Stimulated activated CD4-positive, alpha-beta T cell treated with anti-CD3 and anti-CD28 coated beads, Interleukin-1b, Interleukin-23, amount 100 ng/mL, for 4 hours (primary cell): ENCODE results near the gene SLC6A11.

Experiments used
- DNase-seq, 2 donors: peaks; one replicate each; pipeline ENCODE4 v3.0.0-alpha.2; 2020; ENCODE audit warnings: low read depth in 2 of 2

The SLC6A11 gene

DNA sequence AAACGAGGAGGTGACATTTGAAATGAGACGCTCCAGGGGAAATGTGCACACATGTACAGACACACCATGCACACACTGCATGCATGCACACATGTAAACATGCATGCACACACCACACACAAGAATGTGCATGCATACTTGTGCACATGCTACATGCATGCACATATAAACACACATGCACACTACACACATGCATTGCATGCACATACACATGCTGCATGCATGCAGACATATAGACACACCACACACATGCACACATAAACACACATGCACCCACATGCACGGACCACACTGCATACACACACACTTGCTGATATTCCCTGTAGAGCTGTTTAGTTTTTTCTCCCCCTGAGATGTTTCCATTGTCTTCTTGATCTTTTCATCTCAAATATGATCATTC, 138.7 kb downstream of the SLC6A11 start:
- DNase-seq: no peak

DNA sequence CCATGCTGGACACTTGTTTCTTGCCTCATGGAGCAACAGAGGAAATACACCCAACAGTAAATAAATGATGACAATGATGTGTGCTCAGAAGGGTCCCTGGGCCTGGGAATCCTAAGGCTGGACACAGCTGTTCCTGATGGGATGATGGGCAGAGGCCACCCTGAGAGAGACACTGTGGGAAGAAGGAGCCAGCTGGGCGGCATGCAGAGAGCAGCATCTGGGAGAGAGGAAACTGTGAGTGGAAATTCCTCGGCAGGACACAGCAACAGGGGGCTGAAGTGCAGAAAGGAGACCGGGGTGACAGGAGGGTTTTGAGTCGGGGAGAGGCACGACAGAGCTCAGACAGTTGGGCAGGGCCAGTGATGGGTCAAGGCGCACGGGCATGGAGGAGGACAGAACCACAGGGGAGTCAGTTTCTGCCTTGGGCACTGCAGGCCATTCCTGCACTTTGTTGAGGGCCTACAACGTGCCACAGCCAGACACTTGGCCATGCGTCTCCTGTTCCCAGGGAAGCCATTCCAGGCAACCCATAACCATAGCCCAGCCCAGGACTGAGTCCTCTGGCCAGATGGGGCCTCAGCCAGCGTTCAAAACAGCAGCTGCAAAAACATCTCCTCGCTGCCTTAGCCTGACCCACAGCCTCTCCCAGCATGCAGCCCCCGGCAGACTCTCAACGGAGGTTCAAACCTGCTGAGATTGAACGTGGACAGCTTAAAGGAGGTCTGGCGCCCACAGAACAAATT, 139.9 kb downstream of the SLC6A11 start:
- no peak for DNase-seq

DNA sequence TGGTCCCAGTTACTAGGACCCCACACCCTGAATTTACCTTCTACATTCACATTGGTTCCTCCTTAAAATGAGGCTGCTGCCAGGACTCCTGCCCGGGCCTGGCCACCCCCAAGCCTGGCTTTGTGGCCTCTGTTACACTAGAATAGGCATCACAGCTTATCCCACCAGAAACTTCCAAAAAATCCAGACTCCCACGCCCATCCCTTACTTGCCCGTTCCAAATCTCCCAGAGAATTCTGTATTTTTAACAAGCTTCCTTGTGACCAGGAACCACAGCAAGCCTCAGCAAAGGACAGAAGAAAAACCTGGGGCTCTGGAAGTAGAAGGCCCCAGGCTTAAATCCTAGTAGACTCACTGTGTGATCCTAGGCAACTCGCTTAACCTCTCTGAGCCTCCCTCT, 140.5 kb downstream of the SLC6A11 start:
- no peak for DNase-seq

DNA sequence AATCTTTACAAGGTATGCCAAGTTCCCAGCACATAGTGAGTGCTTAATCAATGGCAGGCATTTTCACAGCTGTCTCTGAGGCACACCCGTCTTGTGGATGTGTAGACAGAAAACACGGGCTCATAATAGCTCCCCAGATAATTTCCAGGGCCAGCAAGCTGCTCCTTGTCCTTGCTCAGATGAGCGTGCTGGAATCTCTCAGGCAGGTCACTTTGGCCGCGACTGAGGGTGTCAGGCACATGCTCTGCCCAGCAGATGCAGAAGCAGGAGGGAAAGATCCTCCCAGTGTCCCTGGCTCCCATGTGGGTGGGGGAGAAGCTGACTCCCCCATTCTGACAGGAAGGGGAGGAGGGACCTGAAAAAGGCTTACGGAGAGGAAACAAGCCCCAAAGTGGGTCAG, 141.0 kb downstream of the SLC6A11 start:
- no peak for DNase-seq

DNA sequence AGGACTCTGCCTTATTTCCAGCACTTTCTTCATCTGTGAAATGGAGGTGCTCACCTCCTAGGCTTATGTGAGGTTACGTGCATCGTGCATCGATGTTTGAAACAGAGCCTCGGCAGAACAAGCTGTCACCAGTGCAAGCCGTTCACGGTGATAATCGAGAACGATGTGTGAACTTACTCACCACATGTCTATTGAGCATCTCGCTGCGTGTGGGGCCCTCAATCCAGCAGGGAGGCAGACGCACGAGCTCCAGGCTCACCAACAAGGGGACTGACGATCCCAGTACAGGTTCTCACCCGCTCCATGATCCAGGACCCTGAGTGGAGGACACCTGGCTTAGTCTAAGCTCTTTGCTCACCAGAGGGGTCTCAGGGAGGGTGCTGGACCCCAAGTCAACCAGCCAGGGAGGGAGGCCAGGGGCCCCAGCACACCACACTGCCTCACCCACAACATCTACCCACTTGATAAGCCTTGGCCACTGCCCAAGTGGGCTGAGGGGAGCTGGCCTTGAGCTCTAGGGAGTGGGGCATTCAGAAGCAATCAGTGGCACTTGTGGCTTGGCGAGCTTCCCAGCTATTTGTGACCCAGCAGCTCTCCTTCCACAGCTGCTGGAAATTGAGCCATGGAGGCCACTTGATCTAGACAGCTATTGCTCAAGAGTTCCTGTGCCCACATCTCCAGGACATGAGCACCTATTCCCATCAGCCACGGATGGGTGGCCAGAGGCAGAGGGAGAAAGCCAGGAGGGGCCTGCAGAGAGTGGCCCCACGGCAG, 142.1 kb downstream of the SLC6A11 start:
- no peak for DNase-seq

DNA sequence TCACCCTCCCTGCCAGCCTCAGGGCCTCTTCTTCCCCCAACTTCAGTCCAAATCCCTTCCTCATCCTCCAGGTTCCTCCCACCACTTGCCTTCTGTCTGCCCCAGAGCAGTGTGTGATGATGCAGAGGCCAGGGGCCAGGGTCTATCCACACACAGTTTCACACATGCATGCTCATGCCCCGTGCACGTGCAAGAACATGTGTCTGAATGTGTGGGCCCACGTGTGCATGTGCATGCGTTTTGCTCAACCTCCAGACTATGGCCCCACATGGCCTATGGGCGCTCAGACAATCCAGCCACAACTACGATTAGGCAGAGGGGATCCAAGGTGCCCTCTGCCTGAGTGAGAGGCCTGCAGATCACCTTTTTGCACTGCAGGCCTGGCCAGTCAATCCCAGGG, 144.2 kb downstream of the SLC6A11 start:
- DNase-seq: no peak

DNA sequence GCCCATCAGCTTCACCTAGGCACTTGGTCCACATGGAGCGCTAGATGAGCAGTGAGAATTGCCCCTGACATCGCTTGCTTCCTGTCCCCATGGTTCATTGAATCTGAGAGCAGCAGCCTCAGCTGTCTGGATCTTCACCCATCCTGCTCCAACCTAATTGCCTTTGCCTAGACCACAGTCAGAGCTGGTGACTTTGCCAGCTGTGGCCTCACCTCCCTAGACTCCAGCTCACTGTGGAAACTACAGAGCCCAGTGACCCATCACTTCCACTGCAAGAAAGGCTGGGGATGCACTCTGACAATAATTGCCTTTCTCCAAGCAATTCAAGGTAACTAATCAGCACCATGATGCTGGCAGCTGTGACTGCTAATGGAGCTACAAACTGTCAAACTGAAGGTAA, 145.9 kb downstream of the SLC6A11 start:
- DNase-seq: no peak

DNA sequence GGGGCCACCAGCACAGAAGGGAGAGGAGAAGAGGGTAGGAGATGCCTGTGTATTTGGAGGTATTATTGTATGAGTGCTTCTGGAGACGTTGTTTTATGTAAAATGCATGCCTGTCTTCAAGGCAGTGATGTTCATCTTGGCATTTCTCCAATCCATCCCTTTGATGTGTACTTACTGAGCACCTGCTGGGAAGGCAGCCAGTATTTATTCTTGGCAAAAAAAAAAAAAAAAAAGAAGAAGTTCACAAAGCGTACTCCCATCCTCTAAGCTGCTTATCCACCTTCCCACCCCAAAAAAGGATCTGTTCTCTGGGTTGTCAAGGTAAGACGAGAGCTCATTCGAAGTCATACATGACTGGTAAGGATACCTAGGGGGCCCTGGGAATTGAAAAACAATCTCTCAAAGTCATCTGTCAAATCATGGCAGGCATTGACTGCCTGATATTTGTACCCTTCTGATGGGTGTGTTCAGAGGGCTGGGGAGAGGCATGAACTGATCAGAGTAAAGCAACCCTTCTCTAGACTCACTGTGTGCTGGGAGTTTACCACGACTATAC, 146.5 kb downstream of the SLC6A11 start:
- DNase-seq: no peak

DNA sequence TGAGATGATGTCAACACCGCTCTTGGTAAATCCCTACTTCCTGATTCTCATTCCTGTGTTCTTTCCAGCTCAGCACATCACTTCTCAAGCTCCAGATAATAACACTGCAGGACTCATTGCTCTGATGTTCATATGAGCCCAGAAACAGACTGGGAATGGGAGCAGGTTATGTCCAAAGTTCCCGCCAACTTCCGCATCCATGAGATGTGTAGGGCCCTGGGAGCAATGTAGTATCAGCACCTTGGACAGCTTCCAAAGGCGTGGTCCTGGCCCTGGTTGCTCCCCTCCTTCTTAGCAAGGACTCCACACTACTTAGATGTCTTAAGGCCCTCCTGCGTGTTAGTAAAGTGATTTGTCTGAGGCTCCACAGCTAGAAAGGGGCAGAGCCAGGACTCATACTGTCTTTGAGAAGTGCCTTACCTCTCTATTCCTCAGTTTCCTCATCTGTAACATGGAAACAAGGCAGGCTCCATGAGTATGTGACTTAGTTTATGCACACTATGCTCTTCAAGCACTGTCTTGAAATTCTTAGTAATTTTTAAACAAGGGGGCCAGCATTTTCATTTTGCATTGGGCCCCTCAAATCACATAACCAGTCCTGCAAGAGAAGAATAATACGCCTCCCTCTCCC, 148.6 kb downstream of the SLC6A11 start:
- no peak for DNase-seq

DNA sequence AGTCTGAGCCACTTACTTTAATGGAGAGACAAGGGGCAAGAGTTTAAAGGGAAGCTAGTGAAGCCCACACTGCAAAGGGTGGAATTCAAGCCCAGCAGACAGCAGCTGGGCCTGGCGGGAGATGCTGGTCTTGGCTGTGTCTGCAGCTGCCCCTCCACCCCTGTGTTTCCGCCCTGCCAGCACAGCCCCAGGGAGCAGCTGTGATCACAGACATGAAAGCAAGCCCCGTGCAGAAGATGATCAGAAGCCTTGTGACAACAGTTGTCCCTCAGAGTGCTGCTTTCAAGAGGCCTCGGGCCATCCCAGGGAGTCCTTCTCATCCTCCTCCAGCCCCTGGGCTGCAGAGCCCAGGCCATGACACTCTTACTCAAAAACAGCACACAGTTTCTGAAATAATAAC, 152.4 kb downstream of the SLC6A11 start:
- no peak for DNase-seq

DNA sequence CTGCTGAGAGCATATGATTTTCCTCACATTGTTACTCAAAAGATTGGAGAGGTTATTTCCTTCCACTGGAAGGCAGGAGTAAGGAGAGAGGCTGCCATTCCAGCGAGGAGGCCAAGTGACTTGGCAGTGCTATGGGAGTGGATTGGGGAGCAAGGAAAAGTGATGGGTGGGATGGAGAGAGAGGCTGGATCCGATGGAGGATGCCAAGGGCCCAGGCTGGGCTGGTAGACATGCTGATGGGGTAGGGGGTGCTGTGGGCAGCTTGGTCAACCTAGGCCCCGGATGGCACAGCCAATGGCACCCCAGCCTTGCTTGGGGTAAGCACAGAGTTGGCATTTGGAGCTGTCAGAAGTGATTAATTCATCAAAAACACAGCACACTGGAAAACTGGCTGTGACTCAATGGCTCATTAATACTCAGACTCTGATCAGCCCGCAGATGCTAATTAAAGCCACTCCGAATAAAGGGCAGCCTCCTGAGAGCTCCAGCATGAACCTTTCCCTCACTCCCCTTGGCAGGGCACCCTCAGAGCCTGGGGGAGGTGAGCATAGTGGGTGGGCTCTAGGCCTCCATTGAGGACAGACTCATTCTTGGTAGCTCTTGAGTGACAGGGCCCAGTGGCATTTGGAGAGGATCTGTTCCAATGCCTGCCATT, 154.4 kb downstream of the SLC6A11 start:
- DNase-seq: no peak

DNA sequence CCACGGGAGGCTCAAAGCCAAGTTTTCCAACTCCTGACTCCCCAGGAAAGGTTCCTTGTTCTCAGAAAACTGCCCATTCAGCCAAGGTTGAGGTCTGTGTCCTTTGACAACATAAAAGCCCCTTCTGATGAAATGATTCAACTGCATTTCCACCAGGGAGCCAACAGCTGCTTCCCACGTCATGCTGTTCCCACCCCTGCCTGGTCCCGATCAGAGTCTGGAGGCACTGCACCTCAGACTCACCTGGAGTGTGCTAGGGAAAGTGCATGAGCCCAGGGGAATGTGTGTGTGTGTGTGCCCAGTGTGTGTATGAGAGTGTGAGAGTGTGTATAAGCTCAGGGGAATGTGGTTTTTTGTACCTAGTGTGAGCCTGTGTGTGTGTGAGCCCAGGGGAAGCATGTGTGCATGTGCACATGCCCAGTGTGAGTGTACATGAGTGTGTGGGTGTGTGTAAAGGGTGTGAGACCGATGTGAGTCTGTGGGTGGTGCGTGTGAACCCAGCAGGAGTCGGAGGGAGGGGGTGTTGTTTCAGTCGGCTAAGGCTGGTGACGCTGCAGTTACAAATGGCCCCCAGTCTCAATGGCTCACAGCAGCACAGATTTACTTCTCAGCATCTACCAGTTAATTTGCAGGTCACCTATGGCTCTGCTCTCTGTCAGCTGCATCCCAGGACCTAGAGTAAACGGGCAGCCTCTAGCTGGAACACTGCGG, 156.2 kb downstream of the SLC6A11 start:
- DNase-seq: no peak

DNA sequence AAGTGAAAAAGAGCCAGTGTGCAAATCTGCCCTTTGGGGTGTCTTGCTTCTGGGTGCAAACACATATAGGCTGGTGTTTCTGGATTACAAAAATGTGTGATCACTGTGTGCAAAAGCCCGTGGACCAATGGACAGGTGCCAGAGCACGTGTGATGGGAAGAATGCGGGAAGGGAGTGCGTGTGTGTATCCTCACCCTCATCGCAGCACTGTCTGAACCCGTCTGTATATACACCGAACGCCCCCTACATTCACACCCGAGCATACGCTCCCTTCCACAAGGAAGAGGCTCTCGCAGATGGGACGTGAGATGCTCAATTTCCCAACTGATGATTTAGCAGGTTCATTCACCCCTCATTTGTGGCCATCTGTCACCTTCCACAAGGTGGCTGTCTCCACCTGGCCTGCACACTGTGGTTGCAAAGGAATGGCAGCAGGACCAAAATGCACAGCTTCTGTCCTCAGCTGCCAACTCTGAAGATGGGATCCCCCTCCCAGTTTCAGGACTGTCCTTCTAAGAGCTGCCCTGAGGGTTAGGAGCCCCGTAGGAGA, 157.1 kb downstream of the SLC6A11 start:
- no peak for DNase-seq

DNA sequence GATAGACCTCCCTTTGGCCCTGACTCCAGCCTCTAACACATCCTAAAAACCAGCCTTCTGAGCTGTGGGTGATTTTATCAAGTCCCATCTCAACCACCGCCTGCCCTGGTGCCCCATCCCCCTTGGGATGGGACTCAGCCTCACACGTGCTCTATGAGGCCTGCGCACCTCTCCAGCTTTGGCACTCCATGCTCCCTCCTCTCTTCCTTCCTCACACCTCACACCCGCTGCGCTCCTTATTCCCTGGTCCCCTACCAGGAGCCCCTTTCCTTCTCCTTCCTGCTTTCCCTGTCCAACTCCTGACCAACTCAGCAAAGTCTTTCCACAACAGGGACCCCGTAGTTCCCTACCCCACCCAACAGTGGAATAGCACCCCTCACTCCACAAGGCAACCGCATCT, 158.1 kb downstream of the SLC6A11 start:
- DNase-seq: no peak

DNA sequence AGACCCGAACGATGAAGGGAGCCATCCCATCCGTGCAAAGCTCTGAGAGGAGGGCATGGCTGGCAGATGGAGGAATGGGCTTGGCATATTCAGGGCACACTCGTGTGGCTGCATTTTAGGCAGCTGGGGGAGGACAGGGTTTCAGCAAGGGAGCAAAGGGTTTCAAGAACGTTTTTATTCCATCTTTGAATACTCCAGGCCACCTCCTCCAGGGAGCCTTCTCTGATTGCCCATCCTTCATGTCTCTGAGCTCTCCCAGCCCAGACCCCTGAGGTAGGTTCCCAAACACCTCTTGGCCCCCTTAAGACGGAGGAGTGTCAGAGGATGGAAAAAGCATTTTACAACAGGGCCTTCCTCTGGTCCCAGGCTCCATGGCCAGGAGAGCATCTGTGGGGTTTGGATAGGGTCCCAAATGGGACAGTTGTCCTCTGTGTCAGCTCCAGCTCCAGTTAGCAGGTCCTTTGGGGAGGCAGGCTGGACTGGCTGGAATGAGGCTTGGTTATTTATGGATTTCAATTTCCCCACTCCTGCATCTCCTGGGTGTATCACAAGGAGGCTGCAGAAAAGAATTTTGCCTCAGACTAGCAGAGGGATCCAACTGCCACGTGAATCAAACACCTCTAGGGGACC, 158.8 kb downstream of the SLC6A11 start:
- DNase-seq: no peak

DNA sequence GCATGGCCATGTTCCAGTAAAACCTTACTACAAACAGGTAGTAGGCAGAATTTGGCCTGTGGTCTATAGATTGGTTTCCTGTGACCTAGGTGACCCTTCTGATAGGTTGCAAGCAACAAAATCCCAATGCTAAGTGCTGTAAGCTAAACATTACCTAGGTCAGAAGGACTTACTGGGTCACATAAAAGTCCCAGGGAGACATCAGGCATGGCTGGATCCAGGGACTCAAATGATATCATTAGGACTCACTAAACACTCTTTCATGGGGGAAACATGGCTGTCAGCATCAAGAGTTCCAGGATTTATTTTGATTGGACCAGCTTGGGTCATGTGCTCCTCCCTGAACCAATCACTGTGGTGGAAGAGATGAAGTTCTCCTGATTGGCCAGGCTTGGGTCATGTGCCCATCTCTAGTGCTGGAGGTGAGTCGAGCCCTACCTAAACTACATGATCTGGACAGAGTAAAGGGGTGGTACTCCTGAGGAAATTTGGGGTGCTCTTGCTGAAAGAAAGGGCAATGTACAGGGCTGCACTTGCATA, 159.7 kb downstream of the SLC6A11 start:
- no peak for DNase-seq

DNA sequence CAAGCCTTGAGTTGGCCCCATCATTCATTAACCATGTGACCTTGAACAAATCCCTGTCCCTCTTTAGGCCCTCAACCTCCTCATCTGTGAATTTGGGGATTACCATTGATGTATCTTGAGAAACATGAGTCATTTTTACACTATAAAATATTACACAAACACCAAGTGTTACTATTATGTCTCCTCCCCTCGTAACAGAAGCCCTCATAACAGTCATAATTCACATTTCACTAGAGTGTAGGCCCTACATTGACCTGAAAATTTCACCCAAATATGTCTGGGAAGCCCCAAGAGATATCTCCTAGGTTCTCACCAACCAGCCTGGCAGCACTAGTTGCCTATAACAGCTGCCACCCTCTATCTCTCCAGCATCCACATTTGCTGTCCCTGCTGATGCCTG, 160.7 kb downstream of the SLC6A11 start:
- no peak for DNase-seq

DNA sequence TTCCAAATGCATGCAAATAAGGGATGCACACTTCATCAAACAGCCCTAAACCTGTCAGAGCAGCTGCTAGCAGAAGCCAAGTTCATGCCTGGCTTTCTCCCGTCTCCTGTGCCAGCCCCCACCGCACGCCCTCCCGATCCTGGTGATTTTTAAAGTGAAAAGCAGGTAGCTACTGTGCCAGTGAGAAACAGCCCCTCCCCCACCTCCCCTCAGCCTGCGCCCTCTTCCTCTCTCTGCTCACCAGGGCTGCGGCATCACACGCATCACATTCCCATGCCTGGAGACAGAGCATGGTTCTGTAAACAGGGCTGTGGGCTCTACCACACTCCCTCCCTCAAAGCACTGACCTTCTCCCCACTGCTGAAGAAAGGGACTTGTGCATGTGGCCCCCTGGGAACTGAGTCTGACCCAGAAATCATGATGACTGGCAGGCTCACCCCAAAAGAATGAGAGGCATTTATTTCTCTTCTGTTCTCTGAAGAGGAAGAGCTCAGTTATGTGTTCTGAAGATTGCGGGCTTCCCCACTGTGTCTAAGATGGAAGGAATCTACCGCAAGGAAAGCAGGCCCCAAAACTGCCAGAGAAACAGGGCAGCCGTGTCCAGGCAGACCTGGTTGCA, 162.0 kb downstream of the SLC6A11 start:
- no peak for DNase-seq

DNA sequence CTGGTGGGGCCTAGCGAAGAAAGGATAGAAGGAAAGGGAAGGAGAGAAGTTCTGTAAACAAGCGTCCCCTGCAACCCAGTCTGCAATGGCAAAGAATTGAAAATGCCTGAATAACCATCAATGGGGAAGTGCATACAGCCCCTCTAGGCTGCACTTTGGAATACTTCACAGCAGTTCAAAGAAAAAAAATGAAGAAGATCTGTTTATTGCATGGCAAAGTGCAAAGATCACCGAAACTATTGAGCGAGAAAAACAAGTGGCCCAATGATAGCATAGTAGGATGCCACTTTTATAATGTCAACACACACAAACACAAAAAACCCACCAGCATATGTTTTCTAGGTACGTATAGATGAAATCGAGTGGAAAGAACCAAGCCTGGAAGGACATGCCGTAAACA, 162.9 kb downstream of the SLC6A11 start:
- DNase-seq: no peak

DNA sequence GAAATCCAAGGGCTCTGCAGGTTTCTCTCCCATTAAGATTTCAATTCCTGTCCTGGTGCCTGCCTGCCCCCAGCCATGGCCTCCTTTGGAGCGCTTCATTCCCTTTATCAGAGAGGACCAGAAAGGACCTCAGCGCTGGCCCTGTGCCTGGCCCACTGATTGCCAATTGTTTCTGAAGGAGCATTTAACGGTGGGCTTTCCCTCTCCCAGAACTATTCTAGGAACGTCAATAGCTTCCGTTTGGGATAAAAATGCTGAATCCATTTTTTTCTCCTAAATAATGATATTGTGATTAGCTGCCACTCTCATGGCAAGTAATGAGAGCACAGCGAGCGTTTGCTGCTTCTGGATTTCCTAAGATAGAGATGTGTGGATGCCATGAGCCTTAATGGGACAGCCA, 164.3 kb downstream of the SLC6A11 start:
- DNase-seq: no peak
